Subcutaneous adipose tissue (tissue), 4 donors: Measurements from ENCODE around the gene EXOC6B. TPM values are rescaled to one million over a fixed set of nuclear protein-coding genes. Genes with fewer than 3 reads are reported as not detected.

Experiments
- CTCF ChIP-seq: fragments of 450-650 bp; IDR thresholded peaks from one replicate; pipeline ENCODE4 v1.5.1; 2016; ENCODE audit warnings: low read depth, mild to moderate bottlenecking, control low read depth, antibody characterized with exemption, moderate library complexity
- total RNA-seq, 4 donors: library from RNA; depleted of rRNA; stranded (reverse); fragments of >200 nt; gene quantifications; one replicate each; pipeline ENCODE4 v1.1.0, GENCODE V29; 2016

Gene EXOC6B
- total RNA-seq, 4 donors from 2014 or later, result 33.9 to 40.5 (median 38.9) TPM

- no peak for TF ChIP-seq CTCF
Measured at GRCh38 chr2:72629062-72629461, 196.8 kb downstream of the EXOC6B start.

- no peak for TF ChIP-seq CTCF
Measured at GRCh38 chr2:72627083-72627482, 198.8 kb downstream of the EXOC6B start.

- TF ChIP-seq CTCF, result no peak
Measured at GRCh38 chr2:72625366-72625765, 200.5 kb downstream of the EXOC6B start.

- TF ChIP-seq CTCF, result no peak
Measured at GRCh38 chr2:72623481-72623880, 202.4 kb downstream of the EXOC6B start.

GRCh38 chr2:72619626-72620025, 206.2 kb downstream of the EXOC6B start:
- no peak for TF ChIP-seq CTCF

- TF ChIP-seq CTCF, result no peak
Measured at GRCh38 chr2:72613931-72614330, 211.9 kb downstream of the EXOC6B start.

- TF ChIP-seq CTCF, result no peak
Measured at GRCh38 chr2:72612614-72613160, 213.1 kb downstream of the EXOC6B start.

- TF ChIP-seq CTCF, result no peak
Measured at GRCh38 chr2:72607189-72607588, 218.6 kb downstream of the EXOC6B start.
